GM12878 (cell line): Measurements from ENCODE around the gene HMCN2. TPM values are rescaled to one million over a fixed set of nuclear protein-coding genes. Genes with fewer than 3 reads are reported as not detected.

ENCODE experiments used
- ATAC-seq: fragments of 200-7000 bp; cut with Tn5 transposase; 3 replicates; pipeline ENCODE4 v1.9.1; 2020; ENCODE audit warnings: mild to moderate bottlenecking, moderate library complexity
- BruUV-seq: library from RNA; stranded (reverse); fragments of 400-500 nt; replicated peaks from 2 replicates; lab custom pipeline; 2021; lab: Mats Ljungman, UMichigan
- CTCF ChIA-PET: fragments of 300-600 bp; sonication (Branson Sonifier 250); formaldehyde crosslinking; extraction: SDS; loops from one replicate; lab custom pipeline; 2021; ENCODE audit warnings: inconsistent platforms; lab: Yijun Ruan, JAX
- POLR2A ChIA-PET: fragments of 350-600 bp; formaldehyde crosslinking; extraction: SDS; loops from one replicate; lab custom pipeline; 2021; ENCODE audit warnings: inconsistent platforms; lab: Charles Lee
- RAD21 ChIA-PET: fragments of 300-600 bp; sonication (Branson Sonifier 250); formaldehyde crosslinking; loops from one replicate; lab custom pipeline; 2023; ENCODE audit warnings: antibody characterized with exemption; ENCODE audit not compliant: unreplicated experiment; lab: Charles Lee
- SMC1A ChIA-PET: fragments of 300-600 bp; sonication (Branson Sonifier 250); formaldehyde crosslinking; loops from one replicate; lab custom pipeline; 2023; ENCODE audit not compliant: unreplicated experiment, uncharacterized antibody; lab: Charles Lee
- DNase-seq: peaks from one replicate; pipeline ENCODE4 v3.0.0-alpha.2; 2011; ENCODE audit warnings: low read depth, low spot score
- FAIRE-seq: peaks from 3 replicates; lab custom pipeline; 2011; peaks lifted over from hg19 to GRCh38; lab: Jason Lieb, UNC
- H2AFZ ChIP-seq: 2 replicates; pipeline ENCODE4 v1.6.0; 2011; ENCODE audit warnings: low read depth, low read length, control low read depth; ENCODE audit not compliant: control insufficient read depth
- H3K27ac ChIP-seq: 2 replicates; pipeline ENCODE4 v1.5.1; 2011; ENCODE audit warnings: control low read depth; ENCODE audit not compliant: control insufficient read depth, insufficient read depth
- H3K27me3 ChIP-seq, 2 experiments: replicated peaks in 1 of 2; 2 replicates each; pipeline versions ENCODE4 v1.6.0 to v1.6.1; 2011; ENCODE audit warnings: low read length in 1 of 2; ENCODE audit not compliant: control insufficient read depth in 2 of 2, insufficient read depth in 2 of 2
- H3K36me3 ChIP-seq, 2 experiments: 2 replicates each; pipeline ENCODE4 v1.5.1; 2011; ENCODE audit warnings: low read length in 1 of 2; ENCODE audit not compliant: control insufficient read depth in 2 of 2, insufficient read depth in 2 of 2
- H3K4me1 ChIP-seq: 2 replicates; pipeline ENCODE4 v1.6.1; 2011; ENCODE audit warnings: mild to moderate bottlenecking, low read length, moderate library complexity, mixed read lengths; ENCODE audit not compliant: control insufficient read depth, insufficient read depth
- H3K4me2 ChIP-seq: 2 replicates; pipeline ENCODE4 v1.6.0; 2011; ENCODE audit warnings: control low read depth; ENCODE audit not compliant: control insufficient read depth, insufficient read depth
- H3K4me3 ChIP-seq: fragments of 200-600 bp; sonication (generic); 2 replicates; pipeline ENCODE4 v1.5.1; 2016
- H3K79me2 ChIP-seq: 2 replicates; pipeline ENCODE4 v1.6.0; 2011; ENCODE audit warnings: low read length; ENCODE audit not compliant: control insufficient read depth, insufficient read depth
- H3K9ac ChIP-seq: 2 replicates; pipeline ENCODE4 v1.8.0; 2011; ENCODE audit warnings: low read length, control low read depth, mixed read lengths; ENCODE audit not compliant: control insufficient read depth, insufficient read depth
- H3K9me3 ChIP-seq: replicated peaks from 3 replicates; pipeline ENCODE4 v1.5.1; 2011; ENCODE audit warnings: mild to moderate bottlenecking, low read length; ENCODE audit not compliant: control insufficient read depth, insufficient read depth
- H4K20me1 ChIP-seq: 2 replicates; pipeline ENCODE4 v1.6.0; 2011; ENCODE audit not compliant: control insufficient read depth, insufficient read depth
- CBFB ChIP-seq: IDR thresholded peaks from 2 replicates; pipeline ENCODE4 v1.6.1; 2016; ENCODE audit warnings: antibody characterized with exemption, low read depth
- EGR1 ChIP-seq, 2 experiments: IDR thresholded peaks; 1 replicate in 1 of 2; 2 replicates in 1 of 2; pipeline ENCODE4 v1.6.1; 2011 to 2012; ENCODE audit warnings: low read depth in 2 of 2, low read length in 2 of 2, borderline replicate concordance in 1 of 2, mild to moderate bottlenecking in 1 of 2, moderate library complexity in 1 of 2
- NFXL1 ChIP-seq: fragments of 450-650 bp; IDR thresholded peaks from 2 replicates; pipeline ENCODE4 v1.6.1; 2017; ENCODE audit warnings: antibody characterized with exemption, mild to moderate bottlenecking, borderline replicate concordance
- SMAD5 ChIP-seq: IDR thresholded peaks from 2 replicates; pipeline ENCODE4 v1.6.1; 2016; ENCODE audit warnings: antibody characterized with exemption, low read depth
- WRNIP1 ChIP-seq: IDR thresholded peaks from 2 replicates; pipeline ENCODE4 v1.6.1; 2011; ENCODE audit warnings: low read depth, low read length, improper control_type of control experiment, borderline replicate concordance
- ZNF622 ChIP-seq: fragments of 450-650 bp; IDR thresholded peaks from 2 replicates; pipeline ENCODE4 v1.6.1; 2017; ENCODE audit warnings: mild to moderate bottlenecking, inconsistent platforms
- WGBS: methylation state at CpG from one replicate; pipeline ENCODE4 v1.1.6; 2016; ENCODE audit warnings: low lambda C conversion rate; ENCODE audit not compliant: insufficient replicate concordance, insufficient coverage; ENCODE audit errors: missing lambda C conversion rate; 5-methylcytosine and 5-hydroxymethylcytosine counted together
- in situ Hi-C: fragments of 300-500 bp; cut with MboI; formaldehyde crosslinking; loops from 9 replicates; pipeline ENCODE4 v1.14.3; 2018; ENCODE audit warnings: mixed read lengths
- intact Hi-C: fragments of 100-400 bp; cut with micrococcal nuclease; formaldehyde crosslinking; loops from one replicate; pipeline ENCODE4 v1.14.2; 2022; ENCODE audit not compliant: unreplicated experiment
- polyA plus RNA-seq, 11 experiments: library from polyadenylated mRNA; depleted of rRNA in 4 of 11; unstranded in 6 of 11; stranded (reverse) in 5 of 11; fragments of >200 nt; fragmentation: Nextera tagmentation in 4 of 11; fragmentation: Illumina TruSeq in 1 of 11; extraction: Ambion mirVana in 4 of 11; extraction: Trizol in 1 of 11; gene quantifications; 1 replicate in 1 of 11; 2 replicates in 10 of 11; pipeline versions ENCODE4 v1.2.1 to v1.2.3, GENCODE V29; 2011 to 2016; ENCODE audit warnings: inconsistent platforms in 2 of 11, missing spikeins in 2 of 11, low read depth in 1 of 11
- total RNA-seq, 4 experiments: library from RNA; depleted of rRNA in 3 of 4; stranded (reverse); fragments of >200 nt in 3 of 4; fragmentation: Illumina TruSeq in 1 of 4; extraction: Trizol in 1 of 4; gene quantifications; 2 replicates each; pipeline versions ENCODE4 v1.2.1 to v1.2.3, GENCODE V29; 2013 to 2021
- TF ChIP-seq, protein P1 (sequence below): fragments of 450-650 bp; IDR thresholded peaks from 2 replicates; pipeline ENCODE4 v1.6.1; 2016; ENCODE audit warnings: mild to moderate bottlenecking
- TF ChIP-seq, protein P2 (sequence below): fragments of 150-350 bp; IDR thresholded peaks from 2 replicates; pipeline ENCODE4 v1.6.1; 2016; ENCODE audit warnings: low read depth, low read length

HMCN2 gene
- total and polyA plus RNA-seq, 10 of the 15 experiments (the other 5 are each of a cell fraction or from before 2014, with no cell fraction given), result 0.04 TPM; not detected in 9

GRCh38 chr9:130414081-130414731 lies 148.6 kb downstream of the HMCN2 start:
- whole genome bisulfite sequencing, result 23% methylated on average over 12 of the region's 12 CpGs
- intact Hi-C loops, result no loop called here
- Histone ChIP-seq H3K36me3 (no peaks in the 10 kb centered on the region), H3K79me2 (no peaks in the 10 kb centered on the region), H3K4me3 (no peak overlapping the region), H2AFZ (no peak overlapping the region), H3K4me1 (no peaks in the 10 kb centered on the region), H3K27ac (no peak overlapping the region), H3K27me3 (no peaks in the 10 kb centered on the region; a peak in 1 of 4 replicates), H3K9me3 (no peaks in the 10 kb centered on the region), H4K20me1 (no peaks in the 10 kb centered on the region), H3K4me2 (no peak overlapping the region), H3K9ac (no peak overlapping the region)
- ChIA-PET POLR2A (no interaction called here), CTCF (interaction anchor here (0.6 kb wide), 1 partner anchor 160 kb away, joined by 3 read pairs; no protein-coding TSS in a partner anchor), RAD21 (interaction anchor here (0.7 kb wide), 1 partner anchor 349 kb away, joined by 3 read pairs; no protein-coding TSS in a partner anchor), SMC1A (no interaction called here)
- TF ChIP-seq NFXL1, result no peak
- ATAC-seq, result no peak
- DNase-seq, result no peak
- no TSS peak for BruUV-seq
- no peak for FAIRE-seq
- in situ Hi-C loops, result no loop called here

- 35% methylated on average over 11 of the region's 11 CpGs for WGBS
- no peaks in the 10 kb centered on the region for H4K20me1 ChIP-seq
- no peaks in the 10 kb centered on the region for H3K79me2 ChIP-seq
- no peak overlapping the region for H2AFZ ChIP-seq
- POLR2A ChIA-PET, result no interaction called here
- no peak for FAIRE-seq
- SMC1A ChIA-PET, result no interaction called here
- H3K9me3 ChIP-seq, result no peaks in the 10 kb centered on the region
- CTCF ChIA-PET, result no interaction called here
- H3K36me3 ChIP-seq, result no peaks in the 10 kb centered on the region
- no TSS peak for BruUV-seq
- no peaks in the 10 kb centered on the region; a peak in 1 of 4 replicates for H3K27me3 ChIP-seq
- H3K4me3 ChIP-seq, result no peak overlapping the region
- ATAC-seq, result no peak
- H3K27ac ChIP-seq, result no peak overlapping the region
- in situ Hi-C loops (no loop called here), intact Hi-C loops (no loop called here)
- DNase-seq, result no peak
- H3K4me2 ChIP-seq, result no peak overlapping the region
- RAD21 ChIA-PET, result no interaction called here
- H3K9ac ChIP-seq, result no peak overlapping the region
- no peaks in the 10 kb centered on the region for H3K4me1 ChIP-seq
- TF ChIP-seq CBFB, result no peak
- TF ChIP-seq EGR1 (IDR thresholded peaks at IDR 0.05; ENCODE audit: borderline replicate concordance in 1 of 2, low read depth in 2 of 2, low read length in 2 of 2), result no peak
- no peak for TF ChIP-seq ZNF622
- TF ChIP-seq, protein P1, sequence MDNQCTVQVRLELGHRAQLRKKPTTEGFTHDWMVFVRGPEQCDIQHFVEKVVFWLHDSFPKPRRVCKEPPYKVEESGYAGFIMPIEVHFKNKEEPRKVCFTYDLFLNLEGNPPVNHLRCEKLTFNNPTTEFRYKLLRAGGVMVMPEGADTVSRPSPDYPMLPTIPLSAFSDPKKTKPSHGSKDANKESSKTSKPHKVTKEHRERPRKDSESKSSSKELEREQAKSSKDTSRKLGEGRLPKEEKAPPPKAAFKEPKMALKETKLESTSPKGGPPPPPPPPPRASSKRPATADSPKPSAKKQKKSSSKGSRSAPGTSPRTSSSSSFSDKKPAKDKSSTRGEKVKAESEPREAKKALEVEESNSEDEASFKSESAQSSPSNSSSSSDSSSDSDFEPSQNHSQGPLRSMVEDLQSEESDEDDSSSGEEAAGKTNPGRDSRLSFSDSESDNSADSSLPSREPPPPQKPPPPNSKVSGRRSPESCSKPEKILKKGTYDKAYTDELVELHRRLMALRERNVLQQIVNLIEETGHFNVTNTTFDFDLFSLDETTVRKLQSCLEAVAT, result no peak
- TF ChIP-seq WRNIP1, result no peak
- TF ChIP-seq SMAD5, result no peak
- TF ChIP-seq, protein P2, sequence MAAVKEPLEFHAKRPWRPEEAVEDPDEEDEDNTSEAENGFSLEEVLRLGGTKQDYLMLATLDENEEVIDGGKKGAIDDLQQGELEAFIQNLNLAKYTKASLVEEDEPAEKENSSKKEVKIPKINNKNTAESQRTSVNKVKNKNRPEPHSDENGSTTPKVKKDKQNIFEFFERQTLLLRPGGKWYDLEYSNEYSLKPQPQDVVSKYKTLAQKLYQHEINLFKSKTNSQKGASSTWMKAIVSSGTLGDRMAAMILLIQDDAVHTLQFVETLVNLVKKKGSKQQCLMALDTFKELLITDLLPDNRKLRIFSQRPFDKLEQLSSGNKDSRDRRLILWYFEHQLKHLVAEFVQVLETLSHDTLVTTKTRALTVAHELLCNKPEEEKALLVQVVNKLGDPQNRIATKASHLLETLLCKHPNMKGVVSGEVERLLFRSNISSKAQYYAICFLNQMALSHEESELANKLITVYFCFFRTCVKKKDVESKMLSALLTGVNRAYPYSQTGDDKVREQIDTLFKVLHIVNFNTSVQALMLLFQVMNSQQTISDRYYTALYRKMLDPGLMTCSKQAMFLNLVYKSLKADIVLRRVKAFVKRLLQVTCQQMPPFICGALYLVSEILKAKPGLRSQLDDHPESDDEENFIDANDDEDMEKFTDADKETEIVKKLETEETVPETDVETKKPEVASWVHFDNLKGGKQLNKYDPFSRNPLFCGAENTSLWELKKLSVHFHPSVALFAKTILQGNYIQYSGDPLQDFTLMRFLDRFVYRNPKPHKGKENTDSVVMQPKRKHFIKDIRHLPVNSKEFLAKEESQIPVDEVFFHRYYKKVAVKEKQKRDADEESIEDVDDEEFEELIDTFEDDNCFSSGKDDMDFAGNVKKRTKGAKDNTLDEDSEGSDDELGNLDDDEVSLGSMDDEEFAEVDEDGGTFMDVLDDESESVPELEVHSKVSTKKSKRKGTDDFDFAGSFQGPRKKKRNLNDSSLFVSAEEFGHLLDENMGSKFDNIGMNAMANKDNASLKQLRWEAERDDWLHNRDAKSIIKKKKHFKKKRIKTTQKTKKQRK, result no peak
Observed at GRCh38 chr9:130414910-130415746, 149.6 kb downstream of the HMCN2 start.
